HG02763 (cell line): ENCODE data around the gene OXTR.

Source experiments
- ATAC-seq: cut with Tn5 transposase; IDR thresholded peaks from one replicate; pipeline ENCODE4 v1.9.1; 2021; ENCODE audit warnings: mild to moderate bottlenecking, moderate library complexity; ENCODE audit not compliant: unreplicated experiment

OXTR gene

DNA sequence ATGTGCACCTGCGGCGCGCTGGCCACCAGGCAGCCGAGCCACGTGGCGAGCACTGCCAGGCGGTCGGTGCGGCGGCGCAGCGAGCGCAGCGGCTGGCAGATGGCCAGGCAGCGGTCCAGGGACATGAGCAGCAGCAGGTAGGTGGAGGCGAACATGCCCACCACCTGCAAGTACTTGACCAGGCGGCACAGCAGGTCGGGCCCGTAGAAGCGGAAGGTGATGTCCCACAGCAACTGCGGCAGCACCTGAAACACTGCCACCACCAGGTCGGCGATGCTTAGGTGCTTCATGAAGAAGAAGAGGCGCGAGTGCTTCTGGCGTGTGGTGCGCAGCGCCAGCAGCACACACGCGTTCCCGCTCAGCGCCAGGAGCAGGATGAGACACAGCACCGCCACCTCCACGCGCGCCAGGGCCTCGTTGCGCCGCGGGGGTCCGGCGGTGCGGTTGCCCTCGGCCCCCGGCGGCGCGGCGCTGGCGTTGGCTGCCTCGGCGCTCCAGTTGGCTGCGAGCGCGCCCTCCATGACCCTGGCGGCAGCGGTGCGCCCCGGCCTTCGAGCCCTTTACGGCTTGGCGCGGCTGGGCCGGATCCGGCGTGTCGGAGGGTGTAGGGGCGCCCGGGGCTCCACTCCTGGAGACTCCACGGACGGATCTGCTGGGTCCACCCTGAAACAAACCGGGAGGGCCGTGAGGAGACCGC, 1.6 kb downstream of the OXTR start:
- ATAC-seq = peak; percentile 47

DNA sequence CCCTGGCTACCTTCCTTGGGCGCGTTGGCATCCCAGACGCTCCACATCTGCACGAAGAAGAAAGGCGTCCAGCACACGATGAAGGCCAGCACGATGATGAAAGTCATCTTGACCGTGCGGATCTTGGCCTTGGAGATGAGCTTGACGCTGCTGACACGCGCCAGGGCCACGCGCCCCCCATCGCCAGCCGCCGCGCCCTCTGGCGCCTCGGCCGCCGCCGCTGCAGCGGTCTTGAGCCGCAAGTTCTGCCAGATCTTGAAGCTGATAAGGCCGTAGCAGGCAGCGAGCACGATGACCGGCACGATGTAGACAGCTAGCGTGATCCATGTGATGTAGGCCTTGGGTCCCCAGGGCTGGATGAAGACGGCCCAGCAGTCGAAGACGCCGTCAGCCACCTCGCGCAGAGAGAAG, 2.2 kb downstream of the OXTR start:
- ATAC-seq = no peak

DNA sequence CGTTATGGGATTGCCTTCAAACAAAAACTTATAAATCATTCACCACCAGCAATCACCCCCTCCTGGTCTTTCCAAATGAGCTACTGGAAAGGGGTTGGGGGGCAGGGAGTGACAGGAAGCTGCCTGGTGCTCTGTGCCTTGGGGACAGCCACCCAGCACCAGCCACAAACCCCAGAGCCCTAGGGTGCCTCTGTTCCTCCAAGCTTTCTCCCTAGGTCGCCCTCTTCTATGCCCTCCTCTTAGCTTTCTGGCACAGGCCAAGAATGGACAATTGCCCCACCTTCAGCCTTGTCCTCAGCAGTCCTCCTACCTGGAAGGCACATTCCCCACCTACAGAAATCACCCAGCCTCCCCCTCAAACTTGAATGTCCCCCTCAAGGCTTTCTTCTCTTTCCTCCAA, 3.3 kb downstream of the OXTR start:
- ATAC-seq = no peak

DNA sequence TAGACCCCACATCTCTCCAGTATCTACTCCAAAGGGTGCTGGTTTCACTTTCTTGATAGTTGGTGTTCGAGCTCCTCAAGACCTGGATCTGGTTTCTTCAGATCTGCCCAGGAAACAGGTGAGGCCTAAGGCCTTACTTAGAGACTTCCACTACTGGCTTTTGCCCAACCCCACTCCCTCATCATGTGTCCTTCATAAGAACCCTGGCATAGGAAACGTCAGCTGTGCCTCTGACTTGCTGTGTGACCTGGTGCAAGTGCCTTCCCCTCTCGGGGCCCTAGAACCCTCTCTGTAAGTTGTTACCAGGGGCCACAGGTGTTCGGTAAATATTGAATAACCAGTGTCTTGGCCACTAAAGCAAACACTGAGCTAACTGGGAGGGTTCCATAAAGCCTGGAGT, 3.9 kb downstream of the OXTR start:
- no peak for ATAC-seq

- no peak for ATAC-seq
Measured at GRCh38 chr3:8764528-8764927, 4.9 kb downstream of the OXTR start.

DNA sequence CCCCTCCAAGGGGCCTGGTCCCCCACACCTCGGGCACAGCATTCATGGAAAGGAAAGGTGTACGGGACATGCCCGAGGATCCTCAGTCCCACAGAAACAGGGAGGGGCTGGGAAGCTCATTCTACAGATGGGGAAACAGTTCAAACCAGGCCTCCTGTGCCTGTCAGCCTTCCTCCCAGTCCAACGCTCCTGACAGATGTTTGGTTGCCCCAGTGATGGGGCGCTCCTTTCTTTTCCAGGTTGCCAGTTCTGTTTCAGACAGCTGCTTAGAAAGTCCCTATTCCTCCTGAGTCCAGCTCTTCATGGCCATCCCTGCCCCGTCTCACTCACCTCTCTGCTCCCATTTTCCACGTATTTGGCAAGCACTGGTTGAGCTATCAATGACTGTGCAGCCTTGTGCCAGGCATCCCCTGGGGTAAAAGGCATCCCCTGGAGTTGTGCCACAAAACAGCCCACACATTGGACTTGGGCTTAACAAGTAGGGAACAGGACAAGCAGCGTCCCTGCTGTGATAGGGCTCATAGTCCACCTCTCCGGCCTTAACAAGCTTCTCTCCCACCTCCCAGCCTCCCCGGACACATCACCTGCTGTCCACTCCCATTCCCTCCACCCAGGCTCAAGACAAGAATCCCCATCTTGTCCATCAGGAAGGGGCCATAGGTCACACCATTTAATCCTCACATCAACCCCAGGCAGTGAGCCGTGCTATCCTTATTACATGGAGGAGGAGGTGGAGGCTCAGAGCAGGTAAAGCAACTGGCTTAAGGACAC, 6.6 kb downstream of the OXTR start:
- no peak for ATAC-seq

- ATAC-seq = no peak
Measured at GRCh38 chr3:8761866-8762265, 7.5 kb downstream of the OXTR start.

DNA sequence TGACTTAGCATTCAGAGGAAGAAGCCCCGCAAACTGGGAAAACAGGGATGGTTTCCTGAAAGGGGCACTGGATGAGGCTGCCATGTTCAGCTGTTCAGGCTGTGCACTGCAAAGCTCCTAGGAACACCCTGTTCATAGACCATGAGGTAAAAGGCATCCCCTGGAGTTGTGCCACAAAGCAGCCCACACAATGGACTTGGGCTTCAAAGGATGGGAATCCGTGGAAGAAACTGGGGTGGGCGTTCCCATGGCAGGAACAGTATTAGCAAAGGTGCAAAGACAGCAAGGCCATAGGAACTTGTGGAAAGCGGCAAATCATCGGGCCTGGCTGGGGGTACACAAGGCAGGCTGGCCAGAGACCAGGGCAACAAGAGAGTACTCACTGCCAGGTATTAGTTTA, 8.9 kb downstream of the OXTR start:
- no peak for ATAC-seq

DNA sequence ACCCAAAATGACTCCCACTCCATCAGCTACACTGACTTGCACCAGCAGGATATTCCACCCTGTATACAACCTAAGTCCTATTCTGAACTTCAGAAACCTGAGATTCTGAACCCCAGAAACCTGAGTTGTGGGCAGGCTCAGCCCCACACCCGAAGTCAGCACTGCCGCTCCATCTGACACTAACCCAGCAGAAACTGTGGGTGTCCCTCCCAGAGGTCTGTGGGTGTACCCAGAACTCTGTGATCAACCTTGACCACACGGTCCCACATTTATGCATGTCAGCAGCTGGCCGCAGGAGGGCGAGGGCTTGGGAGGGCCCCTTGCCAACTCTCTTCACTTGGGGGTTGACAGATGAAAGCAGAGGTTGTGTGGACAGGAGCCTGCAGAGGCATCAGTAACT, 9.3 kb downstream of the OXTR start:
- ATAC-seq = no peak

- no peak for ATAC-seq
Measured at GRCh38 chr3:8759038-8759707, 10.2 kb downstream of the OXTR start.

GRCh38 chr3:8757551-8758518, 11.6 kb downstream of the OXTR start:
- no peak for ATAC-seq

DNA sequence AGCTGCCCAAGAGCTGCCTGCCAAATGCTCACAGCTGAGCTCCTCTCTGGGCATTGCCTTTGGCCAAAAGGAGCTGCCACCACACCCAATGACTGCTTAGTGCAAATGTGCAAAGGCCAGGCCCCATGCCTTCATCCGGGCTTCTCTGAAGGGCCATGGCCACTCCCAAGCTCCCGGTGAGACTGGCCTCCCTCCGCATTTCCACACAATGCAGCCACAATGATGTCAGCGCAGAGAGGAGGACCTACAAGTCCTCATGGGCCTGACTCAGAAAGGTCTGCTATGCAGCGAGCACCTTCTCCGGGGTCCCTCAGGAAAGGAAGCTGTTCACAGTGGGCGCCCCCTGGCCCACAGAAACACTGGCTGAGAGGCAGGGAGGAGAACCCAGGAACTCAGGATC, 12.7 kb downstream of the OXTR start:
- ATAC-seq = no peak

DNA sequence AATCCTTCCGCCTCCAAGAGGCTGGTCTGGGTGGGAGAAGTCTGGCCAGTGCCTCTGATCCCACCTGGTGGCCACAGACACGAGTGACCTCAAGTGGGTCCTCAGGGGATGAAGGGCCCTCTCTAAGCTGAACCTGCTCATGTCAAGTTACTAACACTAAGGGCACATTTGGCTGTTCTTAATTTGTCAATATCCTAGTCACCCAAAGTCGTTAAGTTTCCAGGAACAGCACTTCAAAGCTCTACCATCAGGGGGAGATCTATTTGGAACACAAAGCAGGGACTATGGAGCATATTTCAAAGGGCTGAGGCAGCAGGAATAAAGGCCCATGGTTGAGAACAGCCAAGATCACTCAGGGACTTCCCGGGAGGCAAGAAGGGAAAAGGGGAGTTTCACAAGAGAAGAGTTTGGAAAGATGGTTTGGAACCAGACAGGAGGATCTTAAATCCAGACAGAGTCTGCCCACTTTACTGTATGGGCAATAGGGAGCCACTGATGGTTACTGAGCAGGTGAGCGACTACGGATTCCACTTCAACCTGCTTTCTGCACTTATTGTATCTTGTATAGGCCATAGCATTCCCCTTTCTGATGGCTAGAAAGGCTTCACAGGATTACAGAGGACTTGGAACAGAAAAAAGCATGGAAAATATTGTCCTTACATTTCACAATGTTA, 13.7 kb downstream of the OXTR start:
- no peak for ATAC-seq

DNA sequence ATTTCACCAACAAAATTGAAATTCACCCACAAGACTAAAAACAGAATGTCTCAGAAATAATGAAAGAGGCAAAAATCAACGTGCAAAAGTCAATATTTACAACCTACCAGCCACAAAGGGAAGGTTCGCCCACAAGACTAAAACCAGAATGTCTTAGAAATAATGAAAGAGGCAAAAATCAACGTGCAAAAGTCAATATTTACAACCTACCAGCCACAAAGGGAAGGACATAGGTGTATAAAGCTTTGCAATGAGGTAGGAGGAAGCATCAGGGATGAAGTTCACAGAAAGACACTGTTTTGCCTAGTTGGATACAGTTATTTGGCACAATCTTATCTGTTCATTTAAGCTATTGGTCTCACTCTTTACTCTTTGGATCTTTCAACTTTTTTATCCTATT, 14.3 kb downstream of the OXTR start:
- ATAC-seq = no peak

DNA sequence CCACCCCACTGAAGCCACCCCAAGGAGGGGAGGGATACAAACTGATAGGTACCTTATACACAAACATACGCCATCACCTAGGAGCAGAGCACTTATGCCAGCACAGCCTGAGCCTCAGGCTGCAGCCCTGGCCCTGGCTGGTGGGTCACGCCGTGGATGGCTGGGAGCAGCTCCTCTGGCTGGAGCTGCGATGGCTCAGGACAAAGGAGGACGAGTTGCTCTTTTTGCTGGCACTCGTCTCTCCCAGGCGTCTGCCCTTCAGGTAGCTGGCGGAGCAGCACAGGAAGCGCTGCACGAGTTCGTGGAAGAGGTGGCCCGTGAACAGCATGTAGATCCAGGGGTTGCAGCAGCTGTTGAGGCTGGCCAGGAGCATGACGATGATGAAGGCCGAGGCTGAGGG, 16.6 kb downstream of the OXTR start:
- no peak for ATAC-seq

DNA sequence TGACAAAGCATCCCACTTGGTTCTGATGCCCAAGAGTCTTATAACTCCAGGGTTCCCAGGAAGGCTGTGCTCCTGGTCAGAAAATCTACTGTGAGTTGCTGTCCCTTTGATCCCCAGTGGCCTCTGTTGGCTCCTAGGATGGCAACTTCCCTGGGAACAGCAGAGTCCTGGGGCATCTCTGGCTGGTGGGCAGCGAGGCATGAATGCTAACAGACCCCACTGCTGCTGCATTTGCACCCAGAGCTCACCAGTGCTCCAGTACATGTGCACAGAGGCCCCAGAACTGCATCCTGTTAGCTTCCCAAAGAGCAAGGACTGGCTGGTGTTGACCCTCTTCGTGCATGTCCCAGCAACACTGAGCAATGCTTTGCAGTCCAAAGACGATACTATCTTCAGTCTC, 20.1 kb downstream of the OXTR start:
- ATAC-seq = no peak

DNA sequence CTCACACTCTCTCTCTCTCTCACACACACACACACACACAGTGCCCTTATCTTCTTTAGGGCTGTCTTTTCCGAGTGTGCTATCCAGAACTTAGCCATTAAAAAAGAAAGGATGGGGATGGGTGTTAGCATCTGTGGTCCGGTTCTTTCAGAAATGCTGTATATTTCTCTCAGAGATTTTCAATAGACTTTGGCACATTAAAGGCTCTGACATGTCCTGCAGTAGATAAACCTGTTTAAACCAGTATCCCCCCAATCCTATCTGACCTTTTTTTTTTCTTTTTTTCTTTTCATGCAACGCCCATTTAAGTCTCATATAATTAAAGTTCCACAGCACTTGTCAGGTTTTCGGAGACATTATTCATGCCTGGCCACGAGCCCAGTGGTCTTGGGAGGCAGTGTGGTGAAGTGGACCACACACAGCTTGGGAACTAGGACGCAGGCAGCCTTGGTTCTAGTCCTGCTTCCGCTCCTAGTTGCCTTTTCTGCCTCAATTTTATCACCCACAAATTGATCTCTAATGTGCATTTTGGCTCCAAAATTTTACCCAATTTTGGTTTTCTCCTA, 22.6 kb downstream of the OXTR start:
- ATAC-seq = no peak

- ATAC-seq = no peak
Measured at GRCh38 chr3:8745619-8746370, 23.6 kb downstream of the OXTR start.

DNA sequence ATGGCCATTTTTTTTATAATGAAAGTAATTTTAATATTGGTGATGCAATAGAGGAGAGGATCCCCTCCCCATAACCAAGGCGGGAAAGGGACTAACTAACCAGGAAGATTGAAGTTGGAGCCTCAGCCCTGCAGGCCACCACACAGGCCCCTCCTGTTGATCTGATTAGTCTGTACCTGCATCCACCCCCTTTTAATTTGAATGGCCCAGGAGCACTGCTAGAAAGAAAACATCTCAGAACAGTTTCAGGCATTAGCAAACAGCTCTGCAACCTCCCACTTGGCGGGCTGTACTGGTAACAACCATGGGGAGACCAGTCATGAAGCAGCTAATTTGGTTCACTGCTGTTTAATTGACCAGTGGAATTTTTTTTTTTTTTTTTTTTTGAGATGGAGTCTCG, 25.5 kb downstream of the OXTR start:
- ATAC-seq = no peak
